GM19238 (cell line): ENCODE measurements around the gene KIF13A.
"Not testable (repeated sequence)": the region's sequence is repeated elsewhere in the genome, so short reads cannot be mapped to it uniquely, and the experiment has no call there.

Experiments used
- DNase-seq: peaks from one replicate; pipeline ENCODE4 v3.0.0; 2011; ENCODE audit warnings: low spot score; ENCODE audit not compliant: insufficient read length

The KIF13A gene

DNA sequence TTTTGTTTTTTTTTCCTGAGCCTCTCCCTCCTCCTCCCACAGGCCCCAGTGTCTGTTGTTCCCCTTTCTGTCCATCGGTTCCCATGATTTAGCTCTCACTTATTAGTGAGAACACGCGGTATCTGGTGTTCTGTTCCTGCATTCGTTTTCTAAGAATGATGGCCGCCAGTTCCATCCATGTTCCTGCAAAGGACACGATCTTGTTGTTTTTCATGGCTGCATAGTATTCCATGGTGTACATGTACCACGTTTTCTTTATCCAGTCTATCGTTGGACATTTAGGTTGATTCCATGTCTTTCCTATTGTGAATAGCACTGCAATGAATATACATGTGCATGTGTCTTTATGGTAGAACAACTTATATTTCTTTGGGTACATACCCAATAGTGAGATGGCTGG, 175.1 kb downstream of the KIF13A start:
- no peak for DNase-seq

DNA sequence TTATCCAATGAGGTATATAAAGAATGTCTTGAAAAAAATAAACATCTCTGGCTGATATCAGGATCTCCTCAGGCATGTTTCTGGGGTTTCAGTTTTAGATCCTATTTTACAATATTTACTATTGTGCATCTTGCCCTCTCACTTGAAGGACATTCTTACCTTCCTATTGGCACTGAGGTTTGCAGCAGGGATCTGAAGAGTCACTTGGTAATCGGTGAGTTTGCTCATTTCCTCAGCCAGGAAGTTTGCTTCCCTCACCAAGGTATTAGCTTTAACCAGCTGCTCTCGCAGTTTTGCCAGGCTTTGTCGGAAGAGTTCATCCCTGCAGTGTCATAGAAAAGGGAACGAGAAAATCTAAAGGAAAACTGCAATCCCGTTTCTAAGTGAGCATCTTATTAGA, 178.8 kb downstream of the KIF13A start:
- no peak for DNase-seq

DNA sequence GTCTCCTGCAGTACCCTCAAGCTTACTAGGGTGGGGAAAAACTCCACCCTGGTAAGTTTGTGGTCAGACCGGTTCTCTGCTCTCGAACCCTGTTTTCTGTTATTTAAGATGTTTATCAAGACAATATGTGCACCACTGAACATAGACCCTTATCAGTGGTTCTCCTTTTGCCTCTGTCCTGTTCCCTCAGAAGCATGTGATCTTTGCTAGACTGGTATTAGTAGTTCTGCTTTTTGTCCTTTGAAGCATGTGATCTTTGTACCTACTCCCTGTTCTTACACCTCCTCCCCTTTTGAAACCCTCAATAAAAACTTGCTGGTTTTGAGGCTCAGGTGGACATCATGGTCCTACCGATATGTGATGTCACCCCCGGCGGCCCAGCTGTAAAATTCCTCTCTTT, 180.0 kb downstream of the KIF13A start:
- not testable (repeated sequence) for DNase-seq

DNA sequence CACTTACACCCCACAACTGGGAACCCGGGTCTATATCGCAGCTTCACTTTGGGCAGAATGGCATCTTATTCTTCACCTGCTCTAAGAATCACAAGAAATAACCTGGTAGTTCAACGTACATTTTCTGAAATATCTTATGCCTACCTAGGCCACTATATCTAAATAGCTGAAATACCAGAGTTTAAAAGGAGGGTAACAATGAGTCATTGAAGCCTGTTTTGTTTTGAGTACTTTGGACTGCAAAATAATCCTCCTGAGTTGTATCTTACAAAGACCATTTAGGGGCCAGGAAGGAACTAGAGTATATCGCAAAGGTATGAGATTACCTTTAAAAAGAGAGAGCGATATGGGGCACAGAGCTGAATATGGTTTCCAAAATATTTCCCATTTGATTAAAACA, 184.0 kb downstream of the KIF13A start:
- no peak for DNase-seq

DNA sequence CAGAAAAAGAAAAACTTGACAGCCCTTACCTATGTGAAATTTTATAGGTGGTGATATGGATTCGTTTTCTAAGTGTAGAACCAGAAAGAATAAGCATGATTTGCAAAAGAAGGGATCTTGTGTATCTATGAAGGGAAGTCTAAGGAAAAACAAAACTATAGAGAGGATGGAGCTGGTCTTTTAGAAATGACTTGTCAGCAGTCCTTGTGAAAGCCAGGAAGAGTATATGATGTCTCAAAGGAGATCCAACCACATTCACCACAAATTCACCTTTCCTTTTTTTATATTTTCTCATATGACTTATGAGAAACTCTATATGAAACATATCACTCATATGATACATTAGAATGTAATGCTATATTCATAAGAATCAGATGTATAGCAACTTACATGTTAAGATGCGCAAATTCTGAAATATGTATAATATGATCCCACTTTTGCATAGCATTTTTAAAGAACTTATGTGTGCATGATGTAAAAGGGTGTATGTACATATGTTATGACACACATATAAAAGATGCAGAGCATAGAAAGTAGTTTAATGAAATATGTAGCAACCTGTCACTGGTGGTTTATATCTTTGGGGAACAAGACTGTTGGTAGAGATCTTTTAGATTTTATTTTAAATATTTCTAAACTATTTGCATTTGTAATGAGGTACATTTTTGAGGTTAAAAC, 188.8 kb downstream of the KIF13A start:
- DNase-seq = no peak

DNA sequence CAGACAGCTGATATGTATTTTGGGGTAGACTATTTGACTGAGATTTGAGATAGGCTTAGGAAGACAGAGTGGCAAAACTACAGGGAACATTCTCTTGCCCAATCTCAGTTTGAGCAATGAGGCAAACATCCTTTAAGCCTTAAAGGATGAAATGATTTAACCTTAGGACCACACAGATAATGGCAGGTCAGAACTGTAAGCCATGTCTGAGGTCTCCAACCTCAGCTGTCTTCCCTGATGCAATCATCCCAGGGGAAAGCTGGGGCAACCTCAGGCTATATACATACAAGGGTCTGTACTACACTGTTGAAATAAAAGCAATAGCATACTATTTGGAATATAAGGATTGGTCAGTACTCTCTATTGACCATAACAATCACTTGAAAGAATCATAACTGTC, 196.9 kb downstream of the KIF13A start:
- no peak for DNase-seq

DNA sequence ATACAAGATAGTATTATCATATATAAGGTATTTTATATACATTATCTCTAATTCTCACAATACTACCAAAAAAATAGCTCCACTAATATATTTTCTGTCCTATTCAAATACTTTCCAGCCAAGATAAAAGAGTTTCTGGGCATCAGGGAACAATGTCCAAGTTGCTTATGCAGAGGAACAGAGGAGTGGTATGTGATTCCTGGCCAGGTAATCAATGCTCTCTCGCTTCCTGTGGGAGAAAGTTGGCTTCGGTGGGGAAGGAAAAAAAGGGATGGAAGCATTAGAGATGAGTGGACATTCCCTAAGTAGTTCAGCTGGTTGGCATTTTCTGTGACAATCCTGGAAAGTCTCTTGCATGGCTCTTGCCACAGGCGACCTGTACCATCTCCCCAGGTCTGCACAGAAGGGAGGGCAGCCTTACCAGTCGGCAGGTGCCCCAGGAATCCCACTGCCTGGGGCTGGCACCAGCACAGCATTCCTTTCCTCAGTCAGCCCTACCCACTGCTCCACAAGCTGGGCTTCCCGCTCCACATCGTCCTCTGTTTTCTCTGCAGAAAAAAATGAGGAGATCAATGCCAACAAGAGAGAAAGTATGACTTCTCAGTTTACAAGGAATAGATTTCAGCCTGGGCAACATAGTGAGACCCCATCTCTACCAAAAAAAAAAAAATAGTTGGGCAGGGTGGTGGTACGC, 202.2 kb downstream of the KIF13A start:
- DNase-seq = no peak

DNA sequence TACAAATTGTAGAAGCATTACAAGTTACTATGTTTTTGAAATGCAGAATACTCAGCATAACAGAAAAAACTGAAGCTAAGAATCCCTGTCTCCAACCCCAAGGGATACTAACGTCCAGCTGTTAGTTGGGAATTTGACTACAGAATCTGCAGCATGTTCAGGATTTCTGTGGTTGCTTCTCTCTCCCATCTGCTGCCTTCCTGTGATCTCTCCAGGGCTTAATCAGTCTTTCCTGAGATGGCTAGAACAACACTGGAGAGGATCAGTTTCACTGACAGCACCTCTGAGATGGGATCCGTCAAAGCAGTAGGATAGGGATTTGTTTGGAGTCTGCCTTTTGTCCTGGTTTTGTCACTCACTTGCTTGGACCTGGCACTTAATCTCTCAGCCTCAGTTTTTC, 207.4 kb downstream of the KIF13A start:
- DNase-seq = no peak

DNA sequence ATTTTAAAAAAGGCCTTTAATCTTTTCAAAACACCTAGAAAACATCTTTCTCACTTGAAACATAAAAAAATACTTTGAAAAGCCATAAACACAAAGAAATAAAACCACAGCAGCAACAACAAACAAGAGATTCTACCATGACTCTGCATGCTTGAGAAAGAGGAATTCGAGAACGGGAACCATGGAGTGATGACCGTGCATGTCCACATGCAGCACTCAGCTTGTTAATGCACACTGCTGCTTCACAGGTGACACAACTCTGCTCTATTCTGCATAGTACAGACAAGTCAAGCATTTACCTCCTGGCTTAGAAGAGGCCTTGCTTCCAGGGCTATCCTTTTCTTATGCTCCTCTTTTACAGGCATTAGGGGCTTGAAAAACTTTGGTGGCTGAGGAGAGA, 215.8 kb downstream of the KIF13A start:
- no peak for DNase-seq

DNA sequence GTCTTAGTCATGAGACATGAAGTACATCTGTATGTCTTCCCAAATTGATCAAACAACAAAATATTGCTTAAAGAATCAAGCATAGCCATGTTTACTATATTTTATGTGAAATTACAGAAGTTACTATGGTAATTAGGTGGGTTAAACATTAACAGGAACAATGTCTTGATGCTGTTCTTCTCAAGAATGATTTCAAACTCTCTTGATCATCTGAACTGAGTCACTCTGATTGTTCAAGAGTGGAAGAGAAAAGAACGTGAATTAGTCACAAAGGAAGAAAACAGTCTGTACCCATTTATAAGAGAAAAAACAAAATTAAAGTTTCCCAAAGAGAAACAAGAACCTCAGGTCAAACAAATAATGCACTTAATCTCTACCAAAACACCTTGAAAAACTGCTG, 218.6 kb downstream of the KIF13A start:
- DNase-seq = no peak

DNA sequence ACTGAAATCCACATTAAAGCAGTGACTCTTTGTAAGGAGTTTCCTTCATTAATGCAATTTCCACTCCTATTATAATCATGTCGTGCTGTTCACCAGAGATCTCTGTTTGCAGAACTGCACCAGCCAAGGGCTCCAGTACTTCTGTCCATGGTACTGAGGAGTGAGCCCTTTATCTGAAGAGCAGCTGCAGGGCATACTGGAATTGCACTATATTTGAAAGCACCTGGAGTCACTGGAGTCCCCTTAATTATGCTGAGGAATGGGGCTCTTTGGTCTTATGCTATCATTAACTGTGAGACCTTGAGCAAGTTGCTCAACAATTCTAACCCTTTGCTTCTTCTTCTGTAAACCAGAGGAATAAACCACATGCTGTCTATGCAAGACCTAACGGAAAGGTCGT, 219.0 kb downstream of the KIF13A start:
- no peak for DNase-seq

DNA sequence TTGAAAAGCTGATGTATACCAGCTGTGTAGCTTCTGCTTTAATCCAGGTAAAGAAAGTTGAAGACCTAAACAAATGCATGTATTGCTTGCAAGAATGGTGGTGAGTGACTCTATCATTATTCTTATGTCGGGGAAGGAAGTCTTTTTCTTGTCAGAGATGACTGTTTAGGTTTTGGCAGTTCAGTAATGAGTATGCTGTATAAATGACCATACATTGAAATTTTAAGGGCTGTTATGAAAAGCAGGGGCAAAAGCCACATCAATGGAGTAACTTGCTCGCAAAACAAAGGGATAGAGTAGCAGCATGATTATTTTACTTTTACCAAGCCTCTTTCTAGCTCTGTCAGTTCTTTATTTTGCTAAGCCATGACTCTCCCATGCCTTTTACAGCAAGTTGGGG, 224.8 kb downstream of the KIF13A start:
- no peak for DNase-seq

DNA sequence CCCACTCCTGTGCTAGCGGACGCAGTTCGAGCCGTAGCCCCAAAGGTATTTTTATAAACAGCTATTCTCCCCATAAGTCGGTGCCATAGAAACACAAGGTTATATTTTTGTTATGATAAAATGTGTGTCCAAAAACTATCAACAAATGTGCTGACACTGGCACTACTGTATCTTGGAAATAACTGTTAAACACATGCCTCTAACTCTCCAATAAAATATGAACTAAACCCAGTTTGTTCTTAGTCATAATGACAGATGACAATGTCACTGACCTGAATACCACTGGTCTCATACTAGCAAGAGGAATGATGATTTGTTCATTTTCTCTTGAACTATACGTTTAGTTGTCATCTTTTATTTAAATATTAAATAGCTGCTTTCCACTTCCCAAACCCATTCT, 229.3 kb downstream of the KIF13A start:
- DNase-seq = no peak

DNA sequence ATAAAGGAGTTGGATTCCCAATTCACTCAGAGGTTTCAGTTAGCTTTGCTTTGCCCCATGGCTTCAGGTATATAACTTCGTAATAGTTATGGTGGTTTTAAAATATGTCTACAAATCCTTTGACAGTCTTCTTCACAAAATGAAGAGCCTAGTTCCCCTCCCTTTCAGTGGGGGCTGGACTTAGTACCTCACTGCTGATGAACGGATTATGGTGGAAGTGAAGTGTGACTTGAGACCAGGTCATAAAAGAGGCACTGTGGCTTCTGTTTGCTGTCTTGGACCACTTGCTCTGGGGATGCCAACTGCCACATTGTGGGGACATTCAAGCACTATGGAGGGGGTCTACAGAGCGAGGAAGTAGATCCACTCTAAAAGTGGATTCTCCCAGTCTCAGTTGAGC, 233.2 kb downstream of the KIF13A start:
- DNase-seq = no peak

DNA sequence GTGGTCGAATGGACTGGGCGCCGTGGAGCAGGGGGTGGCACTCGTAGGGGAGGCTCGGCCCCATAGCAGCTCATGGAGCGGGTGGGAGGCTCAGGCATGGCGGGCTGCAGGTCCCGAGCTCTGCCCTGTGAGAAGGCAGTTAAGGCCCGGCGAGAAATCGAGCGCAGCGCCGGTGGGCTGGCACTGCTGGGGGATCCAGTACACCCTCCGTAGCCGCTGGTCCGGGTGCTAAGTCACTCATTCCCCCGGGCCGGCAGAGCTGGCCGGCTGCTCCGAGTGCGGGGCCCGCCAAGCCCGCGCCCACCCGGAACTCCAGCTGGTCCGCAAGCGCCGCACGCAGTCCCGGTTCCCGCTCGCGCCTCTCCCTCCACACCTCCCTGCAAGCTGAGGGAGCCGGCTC, 242.1 kb downstream of the KIF13A start:
- not testable (repeated sequence) for DNase-seq

DNA sequence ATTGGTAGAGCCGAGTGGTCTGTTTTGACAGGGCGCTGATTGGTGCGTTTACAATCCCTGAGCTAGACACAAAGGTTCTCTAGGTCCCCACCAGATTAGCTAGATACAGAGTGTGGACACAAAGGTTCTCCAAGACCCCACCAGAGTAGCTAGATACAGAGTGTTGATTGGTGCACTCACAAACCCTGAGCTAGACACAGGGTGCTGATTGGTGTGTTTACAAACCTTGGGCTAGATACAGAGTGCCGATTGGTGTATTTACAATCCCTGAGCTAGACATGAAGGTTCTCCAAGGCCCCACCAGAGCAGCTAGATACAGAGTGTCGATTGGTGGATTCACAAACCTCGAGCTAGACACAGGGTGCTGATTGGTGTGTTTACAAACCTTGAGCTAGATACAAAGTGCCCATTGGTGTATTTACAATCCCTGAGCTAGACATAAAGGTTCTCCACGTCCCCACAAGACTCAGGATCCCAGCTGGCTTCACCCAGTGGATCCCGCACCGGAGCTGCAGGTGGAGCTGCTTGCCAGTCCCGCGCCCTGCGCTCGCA, 242.6 kb downstream of the KIF13A start:
- DNase-seq = not testable (repeated sequence)

DNA sequence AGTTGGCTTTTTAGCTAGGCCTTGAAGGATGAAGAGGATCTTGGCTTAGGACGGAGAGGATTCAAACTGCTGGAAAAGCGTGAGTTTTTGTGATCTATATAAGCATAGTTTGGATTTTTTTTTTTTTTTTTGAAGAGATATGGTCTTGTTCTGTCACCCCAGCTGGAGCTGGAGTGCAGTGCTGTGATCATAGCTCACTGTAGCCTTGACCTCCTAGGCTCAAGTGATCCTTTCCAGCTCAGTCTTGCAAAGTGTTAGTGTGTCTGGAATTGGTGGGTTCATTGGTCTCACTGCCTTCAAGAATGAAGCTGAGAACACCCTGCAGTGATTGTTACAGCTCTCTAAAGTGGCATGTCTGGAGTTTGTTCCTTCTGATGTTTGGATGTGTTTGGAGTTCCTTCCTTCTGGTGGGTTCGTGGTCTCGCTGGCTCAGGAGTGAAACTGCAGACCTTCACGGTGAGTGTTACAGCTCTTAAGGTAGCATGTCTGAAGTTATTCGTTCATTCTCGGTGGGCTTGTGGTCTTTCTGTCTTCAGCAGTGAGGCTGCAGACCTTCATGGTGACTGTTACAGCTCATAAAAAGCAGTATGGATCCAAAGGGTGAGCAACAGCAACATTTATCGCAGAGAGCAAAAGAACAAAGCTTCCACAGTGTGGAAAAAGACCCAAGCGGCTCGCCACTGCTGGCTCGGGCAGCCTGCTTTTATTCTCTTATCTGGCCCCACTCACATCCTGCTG, 243.2 kb downstream of the KIF13A start:
- DNase-seq = no peak

DNA sequence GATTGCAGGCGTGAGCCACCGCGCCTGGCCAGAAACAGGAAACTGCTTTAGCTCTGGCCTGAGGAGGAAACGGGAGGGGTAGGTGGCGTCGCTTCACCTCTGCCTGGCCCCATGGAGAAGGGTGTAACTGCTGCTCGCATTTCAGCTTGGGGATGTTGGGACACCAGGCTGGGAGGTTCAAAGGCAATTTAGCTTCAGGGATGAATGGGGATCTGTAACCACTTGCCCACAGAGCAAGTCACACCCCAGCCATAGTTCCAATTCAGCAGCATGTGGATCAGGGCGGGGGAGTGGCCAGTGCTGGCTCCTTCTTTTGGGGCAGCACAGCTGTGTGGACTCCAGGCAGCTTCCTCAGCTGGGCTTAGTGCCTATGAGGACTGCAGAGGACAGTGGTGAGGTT, 245.9 kb downstream of the KIF13A start:
- no peak for DNase-seq

DNA sequence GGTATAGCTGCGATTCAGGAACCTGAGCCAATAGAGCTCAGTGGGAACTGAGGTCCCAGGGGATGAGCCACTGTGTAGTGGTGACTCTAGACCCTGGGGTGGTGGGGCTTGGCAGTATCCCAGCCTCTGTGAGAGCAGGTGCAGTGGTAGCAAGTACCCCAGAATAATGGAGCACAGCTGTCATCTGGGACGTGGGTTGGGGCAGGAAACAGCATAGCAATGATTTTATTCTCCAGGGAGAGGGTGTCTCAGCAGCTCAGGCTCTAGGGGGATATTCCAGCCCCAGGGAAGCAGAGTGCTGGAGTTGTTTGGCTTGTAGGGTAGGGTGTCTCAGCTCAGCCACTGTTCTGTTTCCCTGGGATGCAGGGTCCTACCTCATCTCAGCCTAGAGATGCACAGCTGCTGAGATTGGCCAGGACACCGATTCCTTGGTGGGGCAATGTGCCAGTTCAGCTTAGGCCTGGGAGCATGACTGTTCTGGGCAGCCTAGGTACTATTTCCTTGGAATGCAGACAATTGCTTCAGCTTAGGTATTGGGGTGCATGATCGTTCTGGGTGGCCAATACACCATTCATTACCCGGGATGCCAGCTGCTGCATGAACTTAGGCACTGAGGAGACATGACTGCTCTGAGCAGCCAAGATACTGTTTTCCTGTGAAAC, 246.7 kb downstream of the KIF13A start:
- DNase-seq = no peak

DNA sequence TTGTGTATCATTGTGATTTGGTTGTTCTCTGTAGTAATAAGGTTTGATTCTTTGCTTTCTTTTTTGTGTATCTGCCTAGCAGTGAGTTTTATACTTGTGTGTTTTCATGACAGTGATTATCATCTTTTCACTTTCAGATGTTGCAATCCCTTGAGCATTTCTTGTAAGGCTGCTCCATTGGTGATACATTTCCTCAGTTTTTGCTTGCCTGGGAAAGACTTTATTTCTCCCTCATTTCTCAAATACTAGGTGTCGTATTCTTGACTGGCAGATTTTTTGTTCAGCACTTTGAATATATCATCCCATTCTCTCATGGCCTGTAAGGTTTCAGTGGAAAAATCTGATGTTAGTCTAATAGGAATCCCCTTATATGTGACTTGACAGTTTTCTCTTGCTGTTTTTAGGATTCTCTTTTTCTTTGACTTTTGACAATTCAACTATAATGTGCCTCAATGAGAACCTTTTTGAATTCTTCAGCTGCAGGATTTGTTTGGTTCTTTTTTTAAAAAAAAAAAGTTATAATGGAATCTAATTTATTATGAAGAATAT, 249.7 kb downstream of the KIF13A start:
- DNase-seq = no peak

DNA sequence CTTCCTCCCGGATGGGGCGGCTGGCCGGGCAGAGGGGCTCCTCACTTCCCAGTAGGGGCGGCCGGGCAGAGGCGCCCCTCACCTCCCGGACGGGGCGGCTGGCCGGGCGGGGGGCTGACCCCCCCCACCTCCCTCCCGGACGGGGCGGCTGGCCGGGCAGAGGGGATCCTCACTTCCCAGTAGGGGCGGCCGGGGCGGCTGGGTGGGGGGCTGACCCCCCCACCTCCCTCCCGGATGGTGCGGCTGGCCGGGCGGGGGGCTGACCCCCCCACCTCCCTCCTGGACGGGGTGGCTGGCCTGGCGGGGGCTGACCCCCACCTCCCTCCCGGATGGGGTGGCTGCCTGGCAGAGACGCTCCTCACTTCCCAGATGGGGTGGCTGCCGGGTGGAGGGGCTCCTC, 252.1 kb downstream of the KIF13A start:
- DNase-seq = not testable (repeated sequence)
